ENCODE results near the gene HEMK1. TPM values are rescaled to one million over a fixed set of nuclear protein-coding genes. Genes with fewer than 3 reads are reported as not detected.

The HEMK1 gene
- total and polyA plus RNA-seq, 2 of the 8 experiments (the other 6 are each of a cell fraction or from before 2014, with no cell fraction given) = 9.7 to 10.6 TPM

- TF ChIP-seq YY1 (IDR thresholded peaks at IDR 0.05; ENCODE audit: low read depth, low read length) = no peak
Observed at GRCh38 chr3:50626401-50626800, 57.1 kb downstream of the HEMK1 start (continued).
